Cardiac fibroblast (primary cell): ENCODE results near the gene RASAL1.
A peak's percentile ranks its signal among the peaks of the same experiment; 100 is the strongest.

ENCODE experiments used
- DNase-seq, 2 donors: peaks; one replicate each; pipeline versions ENCODE4 v3.0.0 to v3.0.0-alpha.2; 2010; ENCODE audit warnings: low read depth in 2 of 2
- H3K4me3 ChIP-seq, 2 donors: replicated peaks in 1 of 2; 1 replicate in 1 of 2; 2 replicates in 1 of 2; pipeline ENCODE4 v1.5.1; 2011; ENCODE audit warnings: low read depth in 2 of 2, low read length in 2 of 2, mild to moderate bottlenecking in 2 of 2, moderate library complexity in 1 of 2
- TF ChIP-seq, protein P1 (sequence below): IDR thresholded peaks from one replicate; pipeline ENCODE4 v1.5.1; 2011; ENCODE audit warnings: low read depth, mild to moderate bottlenecking, low read length, inconsistent platforms

RASAL1 gene

DNA sequence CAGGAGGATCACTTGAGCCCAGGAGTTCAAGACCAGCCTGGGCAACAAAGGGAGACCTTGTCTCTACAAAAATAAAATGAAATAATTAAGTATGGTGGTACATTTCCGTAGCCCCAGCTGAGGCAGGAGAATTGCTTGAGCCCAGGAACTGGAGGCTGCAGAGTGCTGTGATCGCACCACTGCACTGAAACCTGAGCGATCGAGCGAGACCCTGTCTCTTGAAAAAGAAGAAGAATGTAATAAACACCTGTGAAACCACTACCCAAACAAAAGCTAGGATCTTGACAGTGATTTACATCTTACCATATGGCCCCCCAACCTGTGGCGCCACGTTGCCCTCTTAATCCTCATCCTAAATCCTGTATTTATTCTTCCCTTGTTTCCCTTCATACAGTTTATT is 84.8 kb downstream of the RASAL1 start:
- TF ChIP-seq, protein P1, sequence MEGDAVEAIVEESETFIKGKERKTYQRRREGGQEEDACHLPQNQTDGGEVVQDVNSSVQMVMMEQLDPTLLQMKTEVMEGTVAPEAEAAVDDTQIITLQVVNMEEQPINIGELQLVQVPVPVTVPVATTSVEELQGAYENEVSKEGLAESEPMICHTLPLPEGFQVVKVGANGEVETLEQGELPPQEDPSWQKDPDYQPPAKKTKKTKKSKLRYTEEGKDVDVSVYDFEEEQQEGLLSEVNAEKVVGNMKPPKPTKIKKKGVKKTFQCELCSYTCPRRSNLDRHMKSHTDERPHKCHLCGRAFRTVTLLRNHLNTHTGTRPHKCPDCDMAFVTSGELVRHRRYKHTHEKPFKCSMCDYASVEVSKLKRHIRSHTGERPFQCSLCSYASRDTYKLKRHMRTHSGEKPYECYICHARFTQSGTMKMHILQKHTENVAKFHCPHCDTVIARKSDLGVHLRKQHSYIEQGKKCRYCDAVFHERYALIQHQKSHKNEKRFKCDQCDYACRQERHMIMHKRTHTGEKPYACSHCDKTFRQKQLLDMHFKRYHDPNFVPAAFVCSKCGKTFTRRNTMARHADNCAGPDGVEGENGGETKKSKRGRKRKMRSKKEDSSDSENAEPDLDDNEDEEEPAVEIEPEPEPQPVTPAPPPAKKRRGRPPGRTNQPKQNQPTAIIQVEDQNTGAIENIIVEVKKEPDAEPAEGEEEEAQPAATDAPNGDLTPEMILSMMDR = no peak
- no peak overlapping the region for H3K4me3 ChIP-seq
- no peak for DNase-seq

DNA sequence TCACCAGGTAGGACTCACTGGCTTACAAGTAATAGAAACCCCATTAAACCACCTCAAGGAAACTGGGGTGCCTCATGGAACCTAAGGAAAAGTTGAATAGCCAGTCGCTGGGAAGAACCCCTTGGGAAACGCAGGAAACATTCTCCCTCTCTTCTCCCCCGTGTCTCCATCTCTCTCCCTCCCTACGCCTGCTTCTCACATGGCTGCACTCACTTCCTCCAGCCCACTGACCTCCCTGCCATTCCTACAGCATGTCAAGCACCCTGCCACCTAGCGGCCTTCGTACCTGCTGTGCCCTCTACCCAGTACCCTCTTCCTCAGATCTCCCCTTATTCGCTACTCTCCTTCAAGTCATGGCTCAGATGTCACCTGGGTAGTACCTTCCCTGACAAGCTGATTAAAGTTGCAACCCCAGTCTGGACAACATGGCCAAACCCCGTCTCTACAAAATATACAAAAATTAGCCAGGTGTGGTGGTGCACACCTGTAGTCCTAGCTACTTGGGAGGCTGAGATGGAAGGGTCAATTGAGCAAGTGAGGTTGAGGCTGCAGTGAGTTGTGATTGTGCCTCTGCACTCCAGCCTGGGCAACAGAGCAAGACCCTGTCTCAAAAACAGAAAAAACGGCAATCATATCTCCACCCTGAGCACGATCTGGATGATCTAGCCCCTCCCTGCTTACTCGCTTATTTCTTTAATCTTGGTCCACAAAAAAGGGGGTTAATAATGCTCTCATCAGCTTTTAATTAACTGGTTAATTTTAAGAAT is 85.4 kb downstream of the RASAL1 start:
- TF ChIP-seq, protein P1 = peak; percentile 27
- peak; percentile 8 to 25 for DNase-seq
- no peak overlapping the region for H3K4me3 ChIP-seq
